Measurements from ENCODE around the gene CEP68.

DNA sequence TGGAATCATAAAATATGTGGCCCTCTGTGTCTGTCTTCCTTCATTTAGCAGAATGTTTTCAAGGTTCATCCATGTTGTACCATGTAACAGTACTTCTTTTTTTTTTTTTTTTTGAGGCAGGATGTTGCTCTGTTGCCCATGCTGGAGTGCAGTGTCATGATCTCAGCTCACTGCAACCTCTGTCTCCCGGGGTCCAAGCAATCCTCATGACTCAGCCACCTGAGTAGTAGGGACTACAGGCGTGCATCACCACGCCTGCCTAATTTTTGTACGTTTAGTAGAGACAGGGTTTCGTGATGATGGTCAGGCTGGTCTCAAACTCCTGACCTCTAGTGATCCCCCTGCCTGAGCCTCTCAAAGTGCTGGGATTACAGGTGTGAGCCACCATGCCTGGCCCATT is 42.5 kb downstream of the CEP68 start:
- TF ChIP-seq POLR2AphosphoS5 (IDR thresholded peaks at IDR 0.05) (no peak), CTCF (IDR thresholded peaks at IDR 0.05) (no peak), POLR2A (IDR thresholded peaks at IDR 0.05) (no peak), EP300 (IDR thresholded peaks at IDR 0.05) (no peak)
